ENCODE measurements around the gene WDR90.

WDR90 gene

DNA sequence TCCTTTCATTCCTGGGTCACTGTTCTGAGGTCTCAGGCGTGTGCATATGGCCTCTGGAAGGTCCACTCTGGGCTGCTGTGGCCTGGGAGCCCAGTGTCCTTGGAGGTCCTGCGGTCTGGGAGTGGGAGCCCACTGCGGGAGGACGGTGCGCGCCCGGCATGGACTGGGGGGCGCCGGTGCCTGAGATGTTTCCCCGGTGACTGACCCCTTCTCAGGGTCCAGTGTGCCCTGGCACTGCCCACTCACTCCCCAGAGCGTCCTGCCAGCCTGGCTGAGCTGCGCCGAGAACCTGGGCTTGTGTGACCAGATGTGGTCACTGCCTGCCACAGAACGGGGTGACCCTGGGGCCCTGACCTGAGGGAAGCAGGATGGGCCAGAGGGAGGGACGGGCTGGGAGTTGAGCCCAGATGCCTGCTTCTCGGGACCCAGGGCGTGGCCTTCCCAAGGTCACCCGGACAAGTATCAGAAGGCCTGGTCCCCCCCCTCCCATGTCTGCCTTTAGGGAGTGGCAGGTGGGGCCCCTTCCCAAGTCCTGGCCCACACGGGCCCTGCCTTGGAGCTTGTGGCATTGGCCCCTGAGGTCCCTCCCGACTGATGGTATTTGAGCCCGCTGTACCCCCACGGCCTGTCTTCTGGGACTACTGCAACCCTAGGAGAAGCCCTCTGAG, 25.2 kb downstream of the WDR90 start:
- DNase-seq (ENCODE audit: low read depth, low spot score): no peak
- H3K27ac ChIP-seq: peak overlapping the region; percentile 39

- peak within 1 kb of the TSS; percentile 58 for H3K27ac ChIP-seq
- no peak for DNase-seq (ENCODE audit: low read depth, low spot score)
Measured at GRCh38 chr16:674968-675883, 26.1 kb downstream of the WDR90 start, which contains the start of gene RHBDL1. Gene RHBDL1 (plus strand): TSS chr16:675671. CDS start chr16:675791, 120 bp downstream.

DNA sequence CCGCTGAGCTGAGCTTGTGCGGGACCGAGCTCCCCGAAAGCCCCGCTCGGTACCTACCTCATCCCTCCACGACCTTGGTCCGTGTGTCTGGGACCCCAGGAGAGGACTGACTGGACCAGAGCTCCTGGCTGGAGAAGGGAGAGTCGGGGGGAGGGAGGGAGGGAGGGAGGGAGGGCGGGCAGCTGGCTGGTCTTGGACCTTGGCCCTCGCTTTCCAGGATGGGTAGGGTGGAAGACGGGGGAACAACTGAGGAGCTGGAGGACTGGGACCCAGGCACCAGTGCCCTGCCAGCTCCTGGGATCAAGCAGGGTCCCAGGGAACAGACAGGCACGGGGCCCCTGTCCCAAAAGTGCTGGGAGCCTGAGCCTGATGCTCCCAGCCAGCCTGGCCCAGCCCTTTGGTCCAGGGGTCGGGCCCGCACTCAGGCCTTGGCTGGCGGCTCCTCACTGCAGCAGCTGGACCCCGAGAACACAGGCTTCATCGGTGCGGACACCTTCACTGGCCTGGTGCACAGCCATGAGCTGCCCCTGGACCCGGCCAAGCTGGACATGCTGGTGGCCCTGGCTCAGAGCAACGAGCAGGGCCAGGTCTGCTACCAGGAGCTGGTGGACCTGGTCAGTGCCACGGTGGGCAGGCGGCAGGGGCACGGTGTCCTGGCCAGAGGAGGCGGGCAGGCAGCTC, 26.9 kb downstream of the WDR90 start:
- DNase-seq (ENCODE audit: low read depth, low spot score): no peak
- peak overlapping the region; percentile 58 for H3K27ac ChIP-seq

GRCh38 chr16:676565-676902, 27.4 kb downstream of the WDR90 start:
- peak overlapping the region; percentile 58 for H3K27ac ChIP-seq
- no peak for DNase-seq (ENCODE audit: low read depth, low spot score)

DNA sequence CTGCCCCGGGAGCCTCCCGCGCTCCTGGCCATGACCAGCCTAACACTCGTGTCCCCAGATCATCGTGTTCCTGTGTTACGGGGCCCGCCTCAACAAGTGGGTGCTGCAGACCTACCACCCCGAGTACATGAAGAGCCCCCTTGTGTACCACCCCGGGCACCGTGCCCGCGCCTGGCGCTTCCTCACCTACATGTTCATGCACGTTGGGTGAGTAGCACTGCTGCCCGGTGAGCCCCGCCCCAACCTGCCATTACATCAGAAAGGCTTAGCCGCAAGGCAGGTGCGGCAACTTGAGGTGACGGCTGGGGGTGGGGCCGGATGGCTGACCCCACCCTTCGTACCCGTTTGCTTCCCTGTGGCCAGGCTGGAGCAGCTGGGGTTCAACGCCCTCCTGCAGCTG, 27.7 kb downstream of the WDR90 start:
- DNase-seq (ENCODE audit: low read depth, low spot score): peak; percentile 91
- peak overlapping the region; percentile 58 for H3K27ac ChIP-seq

DNA sequence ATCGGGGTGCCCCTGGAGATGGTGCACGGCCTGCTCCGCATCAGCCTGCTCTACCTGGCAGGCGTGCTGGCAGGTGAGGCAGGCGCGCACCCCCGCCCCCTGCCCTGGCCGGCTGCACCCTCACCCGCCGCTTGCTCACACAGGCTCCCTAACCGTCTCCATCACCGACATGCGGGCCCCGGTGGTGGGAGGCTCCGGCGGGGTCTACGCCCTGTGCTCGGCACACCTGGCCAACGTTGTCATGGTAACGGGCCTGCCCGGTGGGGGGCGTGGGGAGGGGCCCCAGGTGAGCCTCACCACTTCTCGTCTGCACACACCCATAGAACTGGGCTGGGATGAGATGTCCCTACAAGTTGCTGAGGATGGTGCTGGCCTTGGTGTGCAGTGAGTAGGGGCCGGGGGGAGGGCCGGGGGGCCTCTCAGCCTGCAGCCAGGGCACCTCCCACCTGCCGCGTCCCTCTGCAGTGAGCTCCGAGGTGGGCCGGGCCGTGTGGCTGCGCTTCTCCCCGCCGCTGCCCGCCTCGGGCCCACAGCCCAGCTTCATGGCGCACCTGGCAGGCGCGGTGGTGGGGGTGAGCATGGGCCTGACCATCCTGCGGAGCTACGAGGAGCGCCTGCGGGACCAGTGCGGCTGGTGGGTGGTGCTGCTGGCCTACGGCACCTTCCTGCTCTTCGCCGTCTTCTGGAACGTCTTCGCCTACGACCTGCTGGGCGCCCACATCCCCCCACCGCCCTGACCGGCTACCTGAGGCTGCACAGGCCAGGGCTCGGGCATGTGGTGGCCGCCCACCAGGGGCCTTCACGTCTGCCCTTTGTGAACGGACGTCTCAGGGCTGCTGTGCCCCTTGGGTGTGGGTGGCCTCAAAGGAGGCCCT, 28.4 kb downstream of the WDR90 start:
- peak overlapping the region; percentile 58 for H3K27ac ChIP-seq
- no peak for DNase-seq (ENCODE audit: low read depth, low spot score)

GRCh38 chr16:678209-678857, 29.2 kb downstream of the WDR90 start:
- DNase-seq (ENCODE audit: low read depth, low spot score): no peak

DNA sequence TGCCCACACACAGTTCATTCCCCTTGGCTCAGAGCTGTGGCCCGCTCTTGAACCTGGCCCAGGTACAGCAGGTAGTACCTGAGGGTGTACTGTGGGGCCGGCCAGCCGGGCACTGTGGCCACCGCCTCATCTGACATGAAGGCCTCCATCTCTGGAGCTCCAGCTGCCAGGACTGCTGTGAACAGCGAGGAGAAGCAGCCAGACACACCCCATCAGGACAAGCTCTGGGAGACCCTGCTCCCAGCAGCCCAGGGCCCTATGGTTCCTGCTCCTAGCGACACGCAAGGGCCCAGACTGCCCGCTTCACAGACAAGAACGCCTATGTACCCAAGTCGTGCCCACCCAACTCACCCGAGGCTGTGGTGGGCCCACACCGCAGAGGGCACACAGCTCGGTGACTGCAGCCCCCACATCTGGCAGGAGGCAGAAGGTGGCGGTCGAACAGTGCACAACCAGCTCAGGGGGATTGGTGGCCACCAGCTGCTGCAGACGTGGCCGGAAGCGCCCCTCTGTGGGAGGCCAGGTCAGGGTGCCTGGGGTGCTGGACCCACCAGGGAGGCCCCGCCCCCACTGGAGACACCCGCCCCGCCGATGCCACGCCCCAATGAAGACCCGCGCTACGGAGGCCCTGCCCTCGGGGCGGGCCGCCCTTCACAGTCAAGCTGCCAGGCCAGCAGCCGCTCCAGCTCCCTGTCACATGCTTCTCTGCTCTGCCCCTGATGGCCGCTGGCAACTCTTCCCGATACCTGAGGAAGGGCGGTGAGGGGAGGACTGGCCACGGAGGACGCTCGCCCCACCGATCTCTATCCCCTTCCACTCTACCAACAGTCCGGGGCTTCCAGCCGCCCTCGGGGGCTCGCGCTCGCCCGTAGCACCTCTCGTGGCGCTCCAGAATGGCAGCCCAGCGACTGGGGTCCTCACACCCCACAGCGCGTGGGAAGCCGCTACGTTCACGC, 30.0 kb downstream of the WDR90 start:
- H3K27ac ChIP-seq: peak overlapping the region; percentile 84
- DNase-seq (ENCODE audit: low read depth, low spot score): no peak

More at GRCh38 chr16:678209-678857, 29.2 kb downstream of the WDR90 start:
- H3K27ac ChIP-seq: no peak overlapping the region

- peak; percentile 20 for DNase-seq (ENCODE audit: low read depth, low spot score)
Measured at GRCh38 chr16:679814-680624, 30.9 kb downstream of the WDR90 start, which contains the start of gene STUB1. Gene STUB1 (plus strand): TSS chr16:680410. CDS start chr16:680526, 116 bp downstream.

GRCh38 chr16:680625-680945, 31.4 kb downstream of the WDR90 start:
- DNase-seq (ENCODE audit: low read depth, low spot score): no peak
- H3K27ac ChIP-seq: peak overlapping the region; percentile 84

More at GRCh38 chr16:679814-680624, 30.9 kb downstream of the WDR90 start, which contains the start of gene STUB1:
- H3K27ac ChIP-seq: peak within 1 kb of the TSS; percentile 84

DNA sequence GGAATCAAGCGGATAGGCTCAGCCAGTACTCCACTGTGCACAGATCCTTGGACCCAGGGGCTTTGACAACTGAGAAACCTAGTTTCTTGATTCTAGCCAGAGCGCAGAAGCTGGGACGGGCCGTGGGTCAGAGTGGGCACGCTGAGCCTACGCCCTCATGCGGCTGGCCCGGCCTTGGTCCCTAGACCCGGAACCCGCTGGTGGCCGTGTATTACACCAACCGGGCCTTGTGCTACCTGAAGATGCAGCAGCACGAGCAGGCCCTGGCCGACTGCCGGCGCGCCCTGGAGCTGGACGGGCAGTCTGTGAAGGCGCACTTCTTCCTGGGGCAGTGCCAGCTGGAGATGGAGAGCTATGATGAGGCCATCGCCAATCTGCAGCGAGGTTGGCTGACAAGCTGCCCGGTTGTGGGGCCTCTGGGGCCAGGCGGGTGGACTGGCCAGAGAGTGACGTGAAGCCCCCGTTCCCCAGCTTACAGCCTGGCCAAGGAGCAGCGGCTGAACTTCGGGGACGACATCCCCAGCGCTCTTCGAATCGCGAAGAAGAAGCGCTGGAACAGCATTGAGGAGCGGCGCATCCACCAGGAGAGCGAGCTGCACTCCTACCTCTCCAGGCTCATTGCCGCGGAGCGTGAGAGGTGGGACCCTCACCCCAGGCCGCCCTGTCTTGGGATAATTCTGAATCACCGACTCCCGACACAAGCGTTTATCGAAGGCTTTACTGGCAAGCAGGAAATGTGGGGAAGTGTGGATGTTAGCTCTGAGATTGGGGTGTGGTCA, 32.0 kb downstream of the WDR90 start:
- peak overlapping the region; percentile 84 for H3K27ac ChIP-seq
- DNase-seq (ENCODE audit: low read depth, low spot score): no peak

DNA sequence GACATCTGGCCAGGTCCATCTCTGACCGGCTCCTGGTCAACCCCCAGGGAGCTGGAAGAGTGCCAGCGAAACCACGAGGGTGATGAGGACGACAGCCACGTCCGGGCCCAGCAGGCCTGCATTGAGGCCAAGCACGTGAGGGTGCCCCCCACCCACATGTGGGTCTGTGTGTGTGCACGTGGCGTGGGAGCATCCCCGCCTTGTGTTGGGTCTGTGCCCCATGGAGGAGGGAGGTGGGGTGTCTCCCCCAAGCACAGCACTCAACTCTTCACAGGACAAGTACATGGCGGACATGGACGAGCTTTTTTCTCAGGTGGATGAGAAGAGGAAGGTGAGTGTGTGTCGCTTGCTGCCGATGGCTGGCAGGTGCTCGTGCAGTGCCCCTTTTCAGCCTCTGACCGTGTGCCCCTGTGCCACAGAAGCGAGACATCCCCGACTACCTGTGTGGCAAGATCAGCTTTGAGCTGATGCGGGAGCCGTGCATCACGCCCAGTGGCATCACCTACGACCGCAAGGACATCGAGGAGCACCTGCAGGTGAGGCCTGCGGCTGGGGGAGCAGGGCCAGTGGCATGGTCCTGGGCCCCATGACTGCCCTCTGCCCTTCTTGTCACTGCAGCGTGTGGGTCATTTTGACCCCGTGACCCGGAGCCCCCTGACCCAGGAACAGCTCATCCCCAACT, 32.7 kb downstream of the WDR90 start:
- peak overlapping the region; percentile 84 for H3K27ac ChIP-seq
- no peak for DNase-seq (ENCODE audit: low read depth, low spot score)

GRCh38 chr16:682493-683395, 33.6 kb downstream of the WDR90 start:
- DNase-seq (ENCODE audit: low read depth, low spot score): no peak
- H3K27ac ChIP-seq: peak overlapping the region; percentile 79

DNA sequence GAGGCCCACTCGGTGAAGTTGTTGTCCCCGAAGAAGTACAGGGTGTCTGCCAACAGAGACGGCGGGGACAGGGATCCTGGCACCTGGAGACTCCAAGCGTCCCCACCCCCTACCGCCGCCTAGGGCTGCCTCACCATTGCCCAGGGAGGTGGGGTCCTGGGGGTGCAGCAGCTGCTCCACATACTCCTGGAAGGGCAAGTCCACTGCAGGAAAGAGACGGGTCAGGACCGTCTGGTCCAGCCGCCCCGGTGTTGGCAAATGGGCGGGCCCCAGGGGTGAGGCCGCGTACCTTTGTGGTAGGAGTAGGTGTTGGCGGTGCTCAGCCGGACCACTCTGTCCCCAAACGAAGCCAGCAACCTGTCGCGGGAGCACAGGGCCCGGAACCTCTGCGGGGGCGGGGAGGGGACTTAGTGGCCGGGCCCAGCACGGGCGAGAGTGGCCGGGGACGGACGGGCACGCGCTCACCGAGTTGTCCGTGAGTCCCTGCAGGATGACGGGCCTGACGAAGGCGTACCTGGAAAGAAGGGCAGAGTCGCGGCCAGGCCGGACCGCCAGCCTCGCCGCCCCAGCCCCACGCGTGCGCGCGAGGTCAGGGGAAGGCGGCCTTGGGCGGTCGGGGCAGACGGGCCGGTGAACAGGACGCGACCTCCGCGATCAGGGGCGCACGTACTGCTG, 34.4 kb downstream of the WDR90 start:
- H3K27ac ChIP-seq: peak overlapping the region; percentile 79

More for the DNA sequence above, 34.4 kb downstream of the WDR90 start:
- no peak for DNase-seq (ENCODE audit: low read depth, low spot score)
